Measurements from ENCODE around the gene TRIM56. TPM values are rescaled to one million over a fixed set of nuclear protein-coding genes. Genes with fewer than 3 reads are reported as not detected.

Gene TRIM56
- total and polyA plus RNA-seq, 2 of the 13 experiments (the other 11 are each of a cell fraction or from before 2014, with no cell fraction given): 3.2 to 7.1 TPM

- TF ChIP-seq ZNF318 (CRISPR knock-in tag; IDR thresholded peaks at IDR 0.05) (no peak), ZNF670 (CRISPR knock-in tag; IDR thresholded peaks at IDR 0.05; ENCODE audit: borderline replicate concordance) (no peak), ZNF841 (CRISPR knock-in tag; IDR thresholded peaks at IDR 0.05; ENCODE audit: borderline replicate concordance) (no peak), SSRP1 (CRISPR knock-in tag; IDR thresholded peaks at IDR 0.05) (no peak), PBX2 (CRISPR knock-in tag; IDR thresholded peaks at IDR 0.05) (0 out of 2 replicates have a peak, but pooled peaks have one; percentile 40), BCL3 (CRISPR knock-in tag; IDR thresholded peaks at IDR 0.05) (no peak), ADNP (CRISPR knock-in tag; IDR thresholded peaks at IDR 0.05) (no peak), ZNF781 (CRISPR knock-in tag; IDR thresholded peaks at IDR 0.05; ENCODE audit: borderline replicate concordance, not compliant biosample characterization) (no peak), CREM (IDR thresholded peaks at IDR 0.05) (no peak), CREM (CRISPR knock-in tag; IDR thresholded peaks at IDR 0.05) (no peak), ZNF550 (CRISPR knock-in tag; IDR thresholded peaks at IDR 0.05; ENCODE audit: borderline replicate concordance) (no peak), FOXA1 (IDR thresholded peaks at IDR 0.05) (no peak), FOXA1 (CRISPR knock-in tag; IDR thresholded peaks at IDR 0.05) (no peak), PHF8 (CRISPR knock-in tag; IDR thresholded peaks at IDR 0.05) (peak; percentile 71), U2AF1 (optimal IDR thresholded peaks at IDR 0.05; ENCODE audit: low read depth, low read length) (no peak)
These were observed at the start of gene TRIM56 (continued) for GRCh38 chr7:101085162-101085964.
